Fibroblast of mammary gland (primary cell): ENCODE data around the gene MDM1.

Experiments
- DNase-seq: peaks from one replicate; pipeline ENCODE4 v3.0.0-alpha.2; 2010; ENCODE audit warnings: low read depth
- H3K4me3 ChIP-seq: 2 replicates; pipeline ENCODE4 v1.5.1; 2011; ENCODE audit warnings: low read depth, mild to moderate bottlenecking, low read length, moderate library complexity; ENCODE audit not compliant: control insufficient read depth
- CTCF ChIP-seq: conservative IDR thresholded peaks from 2 replicates; pipeline ENCODE4 v1.5.1; 2011; ENCODE audit warnings: low read depth, low read length, inconsistent platforms; ENCODE audit not compliant: control insufficient read depth, insufficient read depth

The MDM1 gene

GRCh38 chr12:68331869-68332727 lies at the start of gene MDM1:
Gene MDM1, minus strand, starts transcription at chr12:68332362. Its CDS starts 117 bp downstream, at chr12:68332245.
- peak; percentile 97 for DNase-seq
- H3K4me3 ChIP-seq: peak within 1 kb of the TSS; percentile 71
- no peak for TF ChIP-seq CTCF

GRCh38 chr12:68381476-68382219 lies 49.5 kb upstream of the MDM1 start:
- DNase-seq: no peak
- H3K4me3 ChIP-seq: no peak overlapping the region
- TF ChIP-seq CTCF: no peak

DNA sequence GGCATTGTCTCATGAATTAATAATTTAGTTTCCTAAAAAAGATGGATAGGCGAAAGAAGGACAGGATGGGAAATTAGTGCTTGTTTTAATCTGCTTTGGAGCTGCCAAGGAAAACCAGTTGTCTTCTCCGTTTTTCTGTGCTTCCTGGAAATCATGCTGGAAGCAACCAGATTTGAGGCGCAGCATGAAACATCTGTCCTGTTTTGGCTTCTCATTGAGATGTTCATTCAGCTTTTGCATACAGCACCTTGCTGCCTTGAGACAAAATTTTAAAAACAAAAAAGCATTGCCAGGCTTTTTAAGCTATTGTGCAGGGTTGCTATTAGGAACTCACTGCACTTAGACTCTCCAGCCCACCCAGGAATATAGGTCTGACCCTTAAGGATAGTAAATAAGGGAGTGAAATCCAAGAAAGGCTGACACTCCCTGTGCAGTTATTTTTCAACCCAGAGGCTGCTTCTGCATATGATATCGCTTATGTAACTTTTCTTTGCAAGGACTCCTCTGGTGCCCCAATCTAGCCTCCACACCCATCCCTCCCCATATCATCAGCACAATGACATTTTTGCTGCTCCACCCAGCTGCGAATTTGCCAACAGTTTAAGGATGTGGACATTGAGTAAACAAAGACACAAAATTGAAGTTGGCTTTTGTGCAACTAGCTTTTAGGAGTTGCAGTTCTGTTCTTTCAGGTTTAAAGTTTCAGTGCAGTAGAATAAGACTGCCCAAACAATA lies 46.9 kb upstream of the MDM1 start:
- no peak for TF ChIP-seq CTCF
- no peak for DNase-seq
- no peak overlapping the region for H3K4me3 ChIP-seq

DNA sequence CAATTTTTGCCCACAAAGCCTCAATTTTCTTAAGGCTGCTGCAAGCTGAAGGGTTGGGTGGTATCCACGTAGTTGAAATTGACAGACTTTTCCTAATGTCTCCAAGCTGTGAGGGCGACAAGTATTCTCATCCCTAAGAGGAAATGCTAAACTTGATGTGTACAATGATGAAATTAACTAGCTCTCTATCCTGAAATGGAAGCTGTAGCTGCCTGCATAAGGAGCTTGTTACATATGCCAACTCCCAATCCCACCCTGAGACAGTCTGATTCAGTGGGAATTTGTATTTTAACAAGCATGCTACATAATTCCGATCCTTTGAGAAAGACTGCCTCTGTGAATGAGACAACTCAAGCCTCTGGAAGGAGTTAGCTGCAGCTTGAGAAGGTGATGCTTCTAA lies 45.7 kb upstream of the MDM1 start:
- DNase-seq: no peak
- TF ChIP-seq CTCF: no peak
- no peak overlapping the region for H3K4me3 ChIP-seq

DNA sequence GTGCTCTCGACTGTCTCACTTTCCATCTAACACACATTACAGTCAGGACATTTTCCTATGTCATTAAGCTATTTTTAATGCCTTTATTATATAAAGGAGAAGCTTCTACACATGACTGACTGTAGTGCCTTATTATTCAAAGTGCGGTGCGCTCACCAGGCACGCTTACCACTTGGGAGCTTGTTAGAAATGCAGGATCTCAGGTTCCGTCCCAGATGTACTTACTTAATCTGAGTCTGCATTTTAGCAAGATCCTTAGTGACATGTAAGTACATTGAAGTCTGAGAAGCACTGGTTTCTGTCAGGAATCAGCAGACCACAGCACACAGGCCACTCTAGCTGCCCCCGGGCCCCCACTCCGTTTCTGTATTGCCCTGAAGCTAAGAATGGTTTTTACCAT lies 44.7 kb upstream of the MDM1 start:
- TF ChIP-seq CTCF: no peak

More for the DNA sequence above, 44.7 kb upstream of the MDM1 start:
- DNase-seq: no peak
- no peak overlapping the region for H3K4me3 ChIP-seq
